ENCODE results near the gene RBP7. TPM values are rescaled to one million over a fixed set of nuclear protein-coding genes. Genes with fewer than 3 reads are reported as not detected.

Gene RBP7
- 5.1 TPM in 1 of 2 replicates, not detected in the other for total RNA-seq

DNA sequence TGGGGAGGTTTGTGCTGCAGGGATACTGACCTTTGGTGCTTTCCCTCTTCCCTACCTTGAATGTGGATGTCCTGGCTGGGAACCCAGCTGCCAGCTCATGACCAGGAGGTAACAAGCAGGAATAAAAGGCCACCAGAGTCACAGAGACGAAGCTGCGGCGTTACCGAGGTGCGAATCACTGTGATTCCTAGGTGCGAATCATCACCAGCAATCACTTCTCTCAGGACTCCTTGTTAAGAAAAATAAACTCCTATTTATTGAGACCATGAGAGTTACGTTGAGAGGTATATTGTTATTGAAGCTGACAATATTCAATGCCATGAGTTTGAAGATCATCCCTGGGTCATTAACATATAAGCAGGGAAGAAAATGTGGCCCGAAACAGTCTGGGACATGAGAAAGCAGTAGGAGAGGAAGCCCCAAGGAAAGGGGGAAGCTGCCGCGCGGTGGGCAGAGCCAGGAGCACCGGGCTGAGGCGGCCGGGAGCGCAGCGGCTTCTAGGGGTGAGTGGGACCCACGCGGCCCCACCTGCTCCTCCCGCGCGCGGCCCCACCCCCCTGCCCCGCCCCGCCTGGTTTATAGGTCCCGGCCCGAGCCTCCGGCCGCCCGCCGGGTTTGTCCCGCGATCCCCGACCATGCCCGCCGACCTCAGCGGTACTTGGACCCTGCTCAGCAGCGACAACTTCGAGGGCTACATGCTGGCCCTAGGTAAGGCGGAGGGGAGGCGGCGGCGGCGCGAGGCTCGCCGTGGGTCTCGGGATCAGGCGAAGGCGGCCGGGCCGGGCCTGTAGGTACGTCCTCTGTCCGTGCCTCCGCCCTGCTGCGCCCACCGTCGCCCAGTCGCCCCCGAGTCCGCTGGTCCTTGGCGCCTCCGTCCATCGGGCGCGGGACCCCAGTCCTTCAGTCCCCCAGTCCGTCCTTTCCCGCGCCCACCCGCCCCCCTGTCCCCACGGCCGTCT lies at the start of gene RBP7:
Gene RBP7 (plus strand): TSS at position 605 of the 959 bp plus-strand sequence. CDS start 31 bp downstream, at position 636.

DNA sequence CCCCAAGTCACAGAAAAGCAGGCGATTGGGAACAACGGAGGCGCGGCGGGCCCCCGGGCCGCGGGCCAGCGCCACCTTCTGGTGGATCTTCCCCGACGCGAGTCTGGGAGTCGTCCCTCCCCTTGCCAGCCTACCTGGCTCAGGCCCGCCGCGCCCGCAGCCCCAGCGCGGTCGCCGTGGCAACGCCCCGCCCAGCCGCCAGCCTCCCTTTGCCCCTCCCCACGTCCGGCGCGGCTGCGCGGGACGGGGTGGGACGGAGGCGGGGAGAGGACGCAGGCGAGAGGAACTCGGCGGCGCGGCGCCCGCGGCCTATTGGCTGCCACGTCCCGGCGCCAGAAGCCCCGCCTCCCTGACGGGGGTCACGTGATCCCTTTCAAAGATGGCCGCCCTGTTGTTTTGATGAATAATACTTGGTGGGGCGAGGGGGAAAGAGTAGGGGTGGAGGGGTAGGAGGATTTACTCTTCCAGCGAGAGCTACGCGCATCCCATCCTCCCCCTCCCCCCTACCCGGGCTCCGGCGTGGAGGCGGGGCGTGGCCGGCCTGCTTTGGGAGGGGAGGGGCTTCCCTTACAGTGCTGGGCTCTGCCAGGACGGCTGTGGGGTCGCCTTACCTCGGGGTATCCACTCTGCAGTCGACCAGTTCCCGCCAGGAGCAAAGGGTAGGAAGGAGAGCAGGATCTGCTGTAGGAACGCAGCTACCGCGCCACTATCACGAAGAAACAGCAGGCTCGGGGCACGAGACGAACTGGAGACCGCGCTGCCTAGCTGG lies 35.7 kb downstream of the RBP7 start, which contains the start of gene UBE4B:
Gene UBE4B (plus strand): TSS at position 369 of the 769 bp plus-strand sequence. CDS start 713 bp downstream, outside the sequence.

Other genes starting within 250 kb of the RBP7 start
- 59.4 and 77.4 TPM in 2 replicates for gene CLSTN1, start 173.3 kb upstream of the RBP7 start, total RNA-seq
- 20.6 and 26.9 TPM in 2 replicates for gene CTNNBIP1, start 87.0 kb upstream of the RBP7 start, total RNA-seq
- gene LZIC, start 53.8 kb upstream of the RBP7 start, total RNA-seq = 21.5 and 23.8 TPM in 2 replicates
- gene NMNAT1, start 53.8 kb upstream of the RBP7 start, total RNA-seq = 6.7 and 14.3 TPM in 2 replicates
- 21.7 and 24.9 TPM in 2 replicates for gene UBE4B, start 35.7 kb downstream of the RBP7 start, total RNA-seq
- gene KIF1B, start 213.3 kb downstream of the RBP7 start, total RNA-seq = 16.1 and 23.2 TPM in 2 replicates